Fibroblast of skin of right quadriceps (primary cell): Measurements from ENCODE around the gene MAN2A1.
A peak's percentile ranks its signal among the peaks of the same experiment; 100 is the strongest.

Experiments
- DNase-seq: peaks from one replicate; pipeline ENCODE4 v3.0.0-alpha.2; 2013

The MAN2A1 gene

DNA sequence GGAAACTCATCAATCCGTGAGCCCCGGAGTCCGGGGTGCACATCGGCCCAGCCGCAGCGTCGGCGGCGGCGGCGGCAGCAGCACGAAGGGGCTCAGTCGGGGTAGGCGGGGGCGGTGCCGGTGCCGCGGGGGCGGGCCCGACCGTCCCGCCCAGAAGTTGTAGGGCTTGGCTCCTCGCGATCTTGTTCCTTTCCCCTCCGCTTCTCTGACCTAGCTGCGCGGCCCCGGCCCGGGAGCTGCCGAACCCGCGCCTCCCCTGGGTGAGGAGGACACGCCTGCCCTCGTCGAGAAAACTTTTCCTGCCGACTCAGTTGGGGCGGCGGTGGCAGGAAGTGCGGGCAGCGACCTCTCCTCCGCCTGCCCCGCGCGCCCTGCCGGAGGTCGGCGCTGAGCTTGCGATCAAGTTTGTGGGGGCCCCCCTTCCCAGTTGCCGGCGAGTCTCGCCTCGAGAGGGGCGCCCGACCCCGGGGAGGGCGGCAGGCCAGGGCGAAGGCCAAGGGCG is at the start of gene MAN2A1:
TSS of gene MAN2A1 (plus strand) at position 188 of the 502 bp plus-strand sequence. CDS start 491 bp downstream, outside the sequence.
- peak; percentile 69 for DNase-seq

DNA sequence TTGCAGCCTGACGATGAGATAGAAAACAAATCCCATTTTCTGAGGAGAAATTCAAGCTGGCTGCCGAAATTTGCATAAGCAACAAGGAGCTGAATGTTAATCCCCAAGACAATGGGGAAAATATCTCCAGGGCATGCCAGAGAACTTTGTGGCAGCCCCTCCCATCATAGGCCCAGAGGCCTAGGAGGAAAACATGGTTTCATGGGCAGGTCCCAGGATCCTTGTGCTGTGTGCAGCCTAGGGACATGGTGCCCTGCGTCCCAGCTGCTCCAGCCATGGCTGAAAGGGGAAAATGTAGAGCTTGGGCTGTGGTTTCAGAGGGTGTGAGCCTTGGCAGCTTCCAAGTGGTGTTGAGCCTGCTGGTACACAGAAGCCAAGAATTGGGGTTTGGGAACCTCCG is 48.8 kb upstream of the MAN2A1 start:
- DNase-seq, result no peak

DNA sequence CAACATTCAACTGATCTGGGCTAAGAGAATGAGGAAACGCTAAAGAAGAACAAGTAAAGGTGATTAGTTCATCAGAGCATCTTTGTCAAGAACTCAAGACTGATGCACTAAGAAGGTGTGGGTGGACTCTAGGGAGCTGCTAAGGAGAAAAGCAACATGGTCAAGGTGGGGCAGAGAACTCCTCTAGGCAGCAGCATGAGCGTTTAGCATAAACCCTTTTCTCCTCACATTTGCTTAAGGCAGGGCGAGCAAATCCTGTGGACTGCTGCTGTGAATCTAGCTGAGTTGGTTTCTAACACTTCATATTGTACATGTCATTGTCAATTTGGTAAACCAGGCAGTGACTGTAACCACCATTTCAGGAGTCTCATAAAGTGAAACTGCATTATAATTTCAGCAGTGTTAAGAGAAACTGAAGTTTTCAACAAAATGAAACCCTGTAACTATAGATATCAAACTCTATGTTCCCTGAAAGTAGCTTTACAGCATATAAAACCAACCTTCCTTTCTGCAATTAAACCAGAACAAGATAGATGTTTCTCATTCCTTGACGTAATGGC is 45.9 kb upstream of the MAN2A1 start:
- DNase-seq, result no peak

DNA sequence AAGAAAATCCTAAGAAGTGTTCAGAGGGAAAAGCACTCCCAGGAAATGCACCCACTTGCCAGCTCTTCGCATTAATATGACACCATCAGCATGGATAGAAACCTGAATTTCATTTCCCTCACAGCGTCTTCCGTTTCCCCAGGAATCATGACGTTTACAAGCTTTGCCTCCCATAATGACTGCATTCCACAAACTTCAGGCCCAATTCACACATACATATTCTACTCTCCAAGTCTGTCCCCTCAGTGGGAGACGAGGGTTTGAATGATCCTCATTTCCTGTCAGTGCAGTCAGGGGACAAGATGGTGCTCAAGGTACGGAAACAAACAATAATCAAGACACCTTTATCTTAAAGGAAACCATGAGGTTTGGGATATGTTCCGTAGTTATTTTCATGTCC is 44.9 kb upstream of the MAN2A1 start:
- no peak for DNase-seq

DNA sequence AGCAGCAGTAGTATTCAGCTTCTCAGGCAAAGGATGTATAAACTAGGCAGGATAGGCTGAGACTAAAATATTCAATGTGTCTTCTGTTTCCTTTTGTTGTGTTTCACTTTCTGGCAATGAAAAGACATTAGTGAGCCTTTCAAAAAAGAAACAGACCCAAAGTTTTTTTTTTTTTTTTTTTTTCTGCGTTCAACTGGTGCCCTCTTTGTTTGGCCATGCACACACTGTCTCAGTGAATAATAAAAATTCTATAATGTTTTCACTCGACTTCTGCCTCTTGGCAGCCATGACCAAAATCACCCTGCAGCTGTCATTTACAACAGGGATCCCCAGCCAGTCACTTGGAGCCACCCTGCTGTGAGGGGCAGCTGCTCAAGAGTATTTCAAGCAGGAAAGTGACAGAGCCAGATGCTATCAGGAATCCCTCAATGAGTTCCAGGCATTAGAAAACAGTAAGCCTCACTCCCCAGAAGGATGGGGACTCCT is 44.0 kb upstream of the MAN2A1 start:
- no peak for DNase-seq

DNA sequence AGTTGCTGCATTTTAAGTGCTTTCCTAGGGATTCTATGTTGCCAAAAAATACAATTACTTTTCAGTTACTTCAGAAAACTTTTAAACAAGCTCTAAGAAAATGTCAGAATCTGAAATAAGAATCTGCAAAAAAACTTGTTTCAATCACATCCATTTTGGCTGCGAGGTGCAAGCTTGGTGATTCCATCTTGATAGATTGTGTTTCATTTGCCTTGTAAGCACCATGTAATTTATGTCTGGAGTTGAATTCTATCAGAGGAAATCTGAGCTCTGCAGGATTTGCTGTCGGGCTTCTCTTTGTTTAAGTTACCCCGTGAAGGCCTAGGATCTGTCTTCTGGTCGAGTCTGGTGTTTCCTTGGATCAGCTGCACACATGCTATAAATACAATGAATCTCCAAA is 40.4 kb upstream of the MAN2A1 start:
- no peak for DNase-seq

DNA sequence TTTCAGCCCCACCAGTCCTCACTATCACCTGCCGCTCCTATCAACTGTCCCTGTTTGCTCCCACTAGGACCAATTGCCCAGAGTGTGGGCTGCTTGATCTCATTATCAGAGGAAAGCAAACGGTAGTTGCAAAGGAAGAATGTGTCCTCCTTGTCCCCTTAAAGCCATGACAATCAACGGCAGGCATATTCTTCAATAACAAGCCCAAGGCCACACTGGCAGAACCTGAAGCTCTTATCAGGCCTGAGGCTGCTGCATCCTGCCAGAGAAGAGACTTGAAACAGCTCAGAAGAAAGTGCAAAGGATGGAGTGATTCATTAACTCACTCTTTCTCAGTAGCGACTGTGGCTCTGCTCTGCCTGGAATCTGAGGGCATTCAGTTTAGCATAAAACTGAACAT is 39.2 kb upstream of the MAN2A1 start:
- no peak for DNase-seq

DNA sequence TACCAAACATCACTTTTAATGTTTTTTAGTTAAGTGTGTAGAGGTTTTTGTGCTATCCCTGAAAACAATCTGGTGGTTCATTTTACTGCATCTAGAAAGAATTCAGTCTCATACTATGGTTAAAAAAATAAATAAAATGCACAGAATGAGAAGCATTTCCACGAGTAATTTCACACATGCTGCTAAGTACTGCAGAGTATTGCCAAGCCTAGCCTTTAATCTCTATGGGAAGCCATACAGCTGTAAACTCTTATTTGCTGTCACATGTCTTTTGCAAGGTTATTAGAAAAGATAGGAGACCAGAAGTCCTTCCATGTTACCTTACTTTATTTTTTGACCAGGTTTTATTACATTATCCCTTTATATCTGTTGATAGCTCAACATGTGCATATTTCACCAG is 37.6 kb upstream of the MAN2A1 start:
- DNase-seq, result no peak

DNA sequence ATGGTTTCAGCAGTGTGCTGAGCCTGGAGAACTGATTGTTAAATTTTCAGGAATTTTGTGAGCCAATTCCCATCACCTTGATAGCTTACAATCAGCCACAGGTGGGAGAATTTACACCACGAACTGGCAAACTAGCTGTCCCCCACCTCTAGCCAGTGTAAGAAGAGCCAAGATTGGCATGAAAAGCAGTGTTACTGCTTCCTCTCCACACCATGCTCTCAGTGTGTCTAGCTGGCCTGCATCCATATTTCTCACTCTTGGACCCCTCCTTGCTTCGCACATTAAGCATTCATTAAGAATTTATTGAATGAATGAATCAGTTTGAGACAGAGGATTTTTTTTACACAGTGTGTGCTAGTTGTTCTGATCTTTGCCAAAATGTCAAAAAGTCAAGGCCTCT is 36.7 kb upstream of the MAN2A1 start:
- no peak for DNase-seq

DNA sequence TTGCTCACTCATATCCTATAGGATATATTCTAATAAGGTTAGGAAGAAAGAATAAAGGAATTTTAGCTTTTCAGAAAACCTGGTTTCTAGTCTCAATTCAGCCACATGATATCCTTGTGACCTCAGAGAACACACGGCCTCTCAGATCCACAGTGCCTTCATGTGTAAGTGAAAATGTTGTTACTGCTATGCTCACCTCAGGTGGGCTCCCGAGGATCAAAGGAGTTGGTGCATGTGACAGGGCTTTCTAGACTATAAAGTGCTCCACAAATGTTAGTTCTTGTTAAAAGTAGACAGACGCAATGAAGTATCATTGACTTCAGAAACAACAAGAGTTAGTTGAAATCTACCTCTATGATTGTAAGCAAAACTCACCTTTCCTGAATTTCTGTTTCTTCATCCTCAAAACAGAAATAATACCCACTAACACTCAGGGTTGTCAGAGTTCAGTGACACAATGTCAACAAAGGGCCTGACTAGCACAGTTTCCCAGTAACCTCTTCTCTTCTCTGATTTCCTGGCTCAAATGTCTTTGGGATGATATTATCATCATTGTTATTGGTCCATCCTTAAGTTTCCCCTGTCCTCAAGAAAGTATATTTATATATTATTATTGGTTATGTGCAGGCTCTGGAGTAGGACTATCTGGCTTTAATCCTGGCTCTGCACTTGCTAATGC is 36.0 kb upstream of the MAN2A1 start:
- no peak for DNase-seq

DNA sequence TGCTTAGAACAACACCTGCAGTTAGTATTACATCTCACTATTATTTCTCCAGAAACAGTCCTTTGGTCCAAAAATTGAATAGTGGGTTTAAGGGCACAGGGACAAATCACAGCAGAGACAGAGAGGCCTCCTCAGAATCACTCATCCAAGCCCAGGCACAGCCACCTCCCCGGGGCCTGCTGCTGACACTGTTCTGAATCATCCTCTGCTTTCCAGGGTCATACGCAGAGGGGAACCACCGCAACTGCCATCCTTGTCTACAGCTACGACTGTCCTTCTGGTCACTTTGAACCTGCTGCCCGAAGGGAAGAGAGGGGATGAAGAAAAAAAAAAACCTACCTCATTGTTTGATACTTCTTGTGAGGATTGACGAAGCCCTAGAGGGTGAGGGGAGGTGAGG is 35.3 kb upstream of the MAN2A1 start:
- DNase-seq, result peak; percentile 14

DNA sequence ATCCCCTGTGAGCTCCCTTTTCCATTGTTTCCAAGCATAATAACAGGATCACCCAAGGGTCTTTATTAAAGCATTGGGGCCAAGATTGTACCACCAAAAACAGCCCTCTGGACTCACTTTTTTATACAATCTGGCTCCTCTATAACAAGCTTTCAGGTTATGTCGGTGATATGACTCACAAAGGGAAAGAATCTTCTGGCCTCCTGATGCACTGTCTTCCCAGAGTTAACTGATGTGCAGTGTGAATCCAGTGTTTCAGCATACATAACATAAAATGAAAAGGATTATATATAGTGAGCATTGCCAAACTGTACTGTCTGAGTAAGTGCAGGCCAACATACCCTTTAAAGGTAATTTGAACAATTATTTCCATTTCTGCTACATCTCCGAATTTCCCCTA is 33.9 kb upstream of the MAN2A1 start:
- DNase-seq, result peak; percentile 30

DNA sequence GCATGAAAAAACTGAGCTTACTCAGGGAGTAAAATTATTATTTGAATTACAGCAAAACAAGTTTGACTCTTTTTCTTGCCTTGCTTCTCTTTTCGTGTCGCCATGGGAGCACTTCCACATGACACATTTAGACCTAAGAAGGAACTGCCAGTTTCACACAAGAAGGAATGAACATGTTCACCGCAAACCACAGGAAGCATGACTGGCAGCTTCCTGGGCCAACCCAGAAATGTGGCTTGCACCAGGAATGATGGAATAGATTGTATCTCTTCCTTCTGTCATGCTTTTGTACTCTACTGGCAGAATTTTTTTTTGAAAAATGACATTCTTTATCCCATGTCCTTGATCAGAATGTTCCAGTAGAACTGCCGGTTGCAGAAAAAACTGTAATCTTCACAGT is 32.9 kb upstream of the MAN2A1 start:
- peak; percentile 92 for DNase-seq

DNA sequence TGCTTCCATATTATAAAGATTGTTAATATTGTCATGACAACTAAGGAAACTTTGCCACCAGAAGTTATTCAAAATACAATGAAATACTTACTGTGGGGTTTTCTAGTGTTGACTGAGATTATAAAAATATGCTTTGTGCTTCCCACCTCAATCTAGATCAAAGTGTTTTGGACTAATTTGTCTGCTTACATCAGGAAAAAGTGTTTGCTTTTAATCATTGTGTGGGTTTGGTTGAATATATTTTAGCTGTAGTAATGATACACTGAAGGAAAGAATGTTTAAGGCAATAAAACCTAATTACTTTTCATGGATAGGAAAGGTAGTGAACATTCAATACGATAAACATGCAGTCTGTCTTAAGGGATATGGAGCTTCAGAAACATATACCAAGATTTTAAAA is 29.8 kb upstream of the MAN2A1 start:
- DNase-seq, result no peak

DNA sequence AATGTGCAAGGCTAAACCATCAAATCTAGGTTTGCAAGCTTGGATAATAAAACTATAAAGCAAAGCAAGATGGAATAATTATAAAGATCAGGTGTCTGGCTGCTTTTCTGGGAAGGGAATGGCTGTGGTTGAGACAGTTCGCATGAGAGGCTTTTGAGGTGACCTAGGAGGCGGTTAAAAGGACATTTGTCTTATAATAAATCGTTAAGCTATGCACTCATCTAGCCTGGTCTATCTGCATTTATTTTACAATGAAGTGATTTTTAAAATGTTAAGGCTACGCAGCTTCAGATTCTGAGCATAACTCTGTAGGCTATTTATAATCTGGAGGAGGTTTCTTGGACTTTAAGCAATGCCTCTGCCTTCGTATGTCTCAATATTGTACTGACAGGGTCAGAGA is 29.4 kb upstream of the MAN2A1 start:
- no peak for DNase-seq

DNA sequence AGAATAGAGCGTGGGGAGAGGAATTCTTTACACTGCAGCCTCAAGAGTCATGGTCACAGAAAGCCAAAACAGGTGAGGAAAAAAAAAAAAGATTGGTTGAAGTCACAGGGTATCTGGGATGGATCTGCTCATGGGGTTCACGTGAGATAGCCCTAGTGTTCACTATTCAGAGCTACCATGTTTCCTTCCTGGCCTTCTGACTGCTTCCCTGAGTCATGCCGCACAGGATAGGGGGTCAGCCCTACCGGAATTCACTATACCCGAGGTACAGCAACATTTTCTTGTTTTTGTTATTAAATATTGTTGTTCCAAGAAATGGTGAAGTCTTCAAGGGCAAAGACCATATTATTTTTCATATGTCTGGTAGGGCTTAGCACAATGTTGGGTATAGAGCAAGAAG is 21.5 kb upstream of the MAN2A1 start:
- DNase-seq, result no peak

DNA sequence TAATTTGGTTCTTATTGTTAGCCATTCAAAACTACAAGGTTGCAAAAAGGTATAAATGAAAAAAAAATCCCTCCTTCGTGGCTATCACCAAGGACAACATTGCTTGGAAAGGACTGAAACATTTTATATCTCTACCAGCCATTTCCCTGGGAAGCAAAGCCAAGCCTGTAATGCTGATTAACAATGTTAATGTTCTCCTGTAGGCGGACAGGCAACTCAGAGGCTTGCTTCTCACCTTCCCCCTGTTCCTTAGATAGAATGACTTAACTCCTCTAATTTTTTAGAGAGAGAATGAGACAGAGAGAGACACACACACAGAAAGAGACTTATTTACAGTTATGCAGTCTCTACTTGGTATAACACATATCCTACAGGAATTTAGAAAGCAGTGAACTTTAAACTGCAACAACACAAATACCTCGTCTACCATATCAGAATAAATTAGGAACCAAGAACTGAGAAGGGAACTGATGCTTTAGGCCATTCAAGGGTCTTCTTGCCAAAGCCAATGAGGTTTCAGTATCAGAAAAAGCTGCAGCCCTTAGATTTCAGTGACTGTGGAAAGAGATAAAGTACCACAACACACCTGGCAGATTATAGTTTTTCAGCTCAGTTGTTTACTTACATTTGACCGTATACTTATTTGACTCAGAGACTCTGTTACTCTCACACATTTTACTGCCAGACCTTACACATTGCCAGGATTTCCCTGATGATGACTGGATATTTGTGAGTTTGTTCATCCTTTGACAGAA is 20.9 kb upstream of the MAN2A1 start:
- DNase-seq, result no peak

DNA sequence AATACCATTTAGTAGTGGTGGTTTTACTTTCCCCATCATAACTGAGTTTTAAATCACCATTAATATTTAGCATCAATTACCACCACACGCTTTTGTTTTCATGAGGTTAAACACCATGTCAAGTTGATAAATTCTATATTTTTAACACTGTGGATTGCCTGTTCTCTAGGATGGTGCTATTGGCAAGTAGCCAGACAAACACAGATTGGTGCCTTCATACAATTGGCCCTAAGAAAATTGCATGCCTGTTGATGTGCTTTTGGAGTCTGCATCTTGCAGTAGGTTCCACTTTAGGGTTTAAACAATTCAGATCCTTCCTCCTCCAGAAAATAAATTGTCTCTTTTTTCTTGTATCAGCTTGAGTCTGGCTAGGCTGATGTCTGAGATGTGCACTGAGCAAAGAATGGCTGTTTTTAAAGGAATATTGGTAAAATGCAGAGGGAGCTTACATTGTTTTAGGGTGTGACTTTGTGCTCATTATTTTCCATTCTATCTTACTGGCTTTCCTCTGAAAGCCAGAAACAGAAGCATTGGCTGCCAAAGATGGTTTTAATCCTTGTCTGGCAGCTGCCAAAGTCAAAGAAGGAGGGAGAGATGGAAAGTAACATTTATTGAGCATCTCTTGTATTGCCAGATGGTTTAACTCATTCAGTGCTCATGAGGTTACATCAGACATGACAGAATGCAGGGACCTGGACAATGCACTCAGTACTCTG is 19.6 kb upstream of the MAN2A1 start:
- no peak for DNase-seq

DNA sequence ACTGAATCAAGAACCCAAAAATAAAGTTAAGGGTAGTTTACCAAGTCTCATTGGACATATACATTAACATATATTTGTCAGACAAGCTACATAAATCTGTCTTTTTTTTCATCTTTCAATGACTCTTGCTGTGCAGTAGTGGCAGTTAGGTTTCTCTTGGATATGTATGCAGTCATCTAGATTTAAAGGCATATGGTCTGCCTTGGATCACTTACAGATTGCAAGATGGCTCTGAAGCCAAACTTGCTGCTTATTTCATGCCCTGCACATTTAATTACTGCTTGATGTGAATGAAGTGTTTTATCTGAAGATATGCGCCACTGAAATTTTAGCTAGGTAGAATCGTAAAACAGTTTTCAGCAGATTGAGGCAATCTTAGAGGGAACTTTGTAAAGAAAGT is 18.6 kb upstream of the MAN2A1 start:
- no peak for DNase-seq

DNA sequence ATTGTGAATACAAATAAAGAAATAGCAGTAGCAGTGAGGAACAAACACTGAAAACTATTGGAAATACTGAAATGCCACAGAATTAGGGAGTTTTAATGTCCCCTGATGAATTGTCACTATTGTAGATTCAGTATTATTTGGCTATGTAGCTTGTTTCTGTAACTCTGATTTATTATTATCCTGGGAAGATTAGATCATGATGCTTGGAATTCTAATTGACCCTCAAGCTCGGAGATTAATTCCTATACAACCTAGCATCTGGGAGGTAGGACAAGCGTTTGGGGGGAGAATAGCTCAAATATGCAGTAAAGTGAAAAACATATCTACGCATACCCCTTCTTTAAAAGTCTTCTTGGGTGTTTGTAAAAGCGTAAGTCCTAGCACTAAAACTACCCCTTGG is 15.1 kb upstream of the MAN2A1 start:
- DNase-seq, result no peak

DNA sequence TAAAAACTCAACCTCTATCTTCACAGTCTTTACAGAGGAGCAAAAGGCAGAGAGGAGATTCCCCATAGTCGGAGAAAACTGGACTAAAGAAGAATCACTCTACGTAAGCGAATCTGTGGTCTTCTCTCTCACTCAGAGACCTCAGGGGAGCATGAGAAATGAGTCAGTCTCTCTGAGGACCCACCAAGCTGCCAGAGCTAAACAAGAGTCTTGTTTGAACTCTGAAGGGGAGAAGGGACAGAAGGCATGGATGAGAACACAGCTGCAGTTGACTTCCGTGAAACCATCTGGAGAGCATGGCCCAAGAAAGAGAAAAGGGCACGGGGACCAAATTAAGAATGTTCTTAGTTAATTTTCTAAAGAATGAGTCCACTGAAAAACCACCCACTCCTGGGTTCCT is 12.8 kb upstream of the MAN2A1 start:
- no peak for DNase-seq

DNA sequence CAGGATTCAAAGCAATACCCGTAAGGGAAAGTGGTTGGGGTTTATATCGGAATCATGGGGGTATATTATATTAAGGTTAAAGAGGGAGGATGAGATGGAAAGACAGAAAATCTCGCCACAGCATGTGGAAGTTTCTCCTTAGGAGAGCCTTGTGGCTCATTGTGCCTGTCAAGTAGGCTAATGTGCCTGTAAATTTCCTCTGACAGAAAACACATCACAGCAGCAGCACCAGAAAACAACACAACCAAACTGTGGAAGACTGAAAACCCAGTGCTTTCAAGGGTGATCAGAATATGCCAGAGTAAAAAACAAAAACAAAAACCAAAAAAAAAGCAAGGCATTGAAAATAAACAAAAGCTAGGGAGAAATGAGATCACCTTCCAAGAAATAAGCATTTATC is 11.3 kb upstream of the MAN2A1 start:
- no peak for DNase-seq

DNA sequence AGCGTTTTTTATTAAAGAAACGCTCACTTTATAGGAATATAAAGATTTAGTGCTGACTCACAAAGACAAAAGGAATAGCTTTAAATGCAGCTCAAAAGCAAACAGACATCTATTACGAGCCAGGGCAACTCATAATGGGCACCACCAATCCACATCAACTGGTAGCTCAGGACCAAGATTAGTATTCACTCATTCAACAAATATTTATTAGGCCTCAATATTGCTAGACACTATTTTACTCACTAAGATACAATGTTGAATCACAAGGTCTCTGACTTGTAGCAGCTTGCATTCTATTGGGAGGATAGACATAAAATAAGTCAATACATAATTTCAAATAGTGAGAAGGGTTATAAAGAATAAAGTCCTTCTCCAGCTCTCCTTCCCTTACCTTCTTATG is 8.0 kb upstream of the MAN2A1 start:
- DNase-seq, result no peak
